HG02642 (cell line): ENCODE results near the gene IPO5.

ENCODE experiments used
- ATAC-seq: cut with Tn5 transposase; IDR thresholded peaks from one replicate; pipeline ENCODE4 v1.9.1; 2021; ENCODE audit warnings: mild to moderate bottlenecking; ENCODE audit not compliant: unreplicated experiment, poor library complexity

IPO5 gene

DNA sequence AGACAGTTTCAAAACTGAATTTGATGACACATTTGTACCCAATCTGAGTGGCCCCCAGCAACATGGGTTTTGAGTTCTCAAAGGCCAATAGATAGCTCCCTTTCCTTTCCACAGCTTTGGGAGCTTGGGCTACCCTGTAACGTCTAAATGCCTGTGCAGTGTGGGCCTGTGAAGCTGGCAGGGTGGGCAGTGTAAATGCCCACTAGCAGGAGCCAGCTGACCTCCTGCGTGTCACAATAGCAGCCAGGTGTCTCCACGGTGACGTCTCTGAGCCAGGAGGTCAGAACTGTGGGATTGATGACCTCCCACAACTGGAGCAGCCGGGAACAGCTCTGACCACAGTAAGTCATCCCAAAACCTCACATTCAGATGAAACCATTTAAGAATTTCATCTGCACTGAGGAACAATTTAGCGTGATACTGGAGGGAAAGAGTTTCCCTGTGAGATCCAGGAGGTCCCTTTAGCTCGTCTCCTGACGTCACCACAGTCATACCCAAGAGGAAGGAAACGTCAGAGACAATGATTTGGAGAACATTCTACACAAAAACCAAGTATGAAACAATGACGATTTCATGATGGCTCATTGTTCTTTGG is at the start of gene IPO5:
TSS of gene IPO5 (plus strand) at position 300 of the 595 bp plus-strand sequence. CDS start 23,022 bp downstream, outside the sequence.
- ATAC-seq = no peak

DNA sequence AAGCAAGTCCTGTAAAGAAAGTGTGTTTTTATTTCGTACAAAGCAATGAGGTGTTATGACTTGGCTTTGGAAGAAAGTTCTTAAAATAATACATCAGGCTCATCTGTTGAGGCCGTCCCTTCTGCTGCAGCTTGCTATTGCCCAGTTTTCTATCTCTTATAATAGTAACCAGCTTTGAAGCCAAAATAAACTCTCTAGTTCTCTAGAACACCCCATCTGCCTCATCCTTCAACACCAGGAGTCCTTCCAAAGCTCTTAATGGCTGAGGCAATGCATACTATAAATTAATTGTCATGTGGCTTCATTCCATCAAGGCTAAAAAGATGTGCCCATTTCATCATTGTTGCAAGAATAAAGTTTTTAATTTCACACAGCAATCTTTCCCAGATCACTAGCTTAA is 49.4 kb upstream of the IPO5 start:
- no peak for ATAC-seq

DNA sequence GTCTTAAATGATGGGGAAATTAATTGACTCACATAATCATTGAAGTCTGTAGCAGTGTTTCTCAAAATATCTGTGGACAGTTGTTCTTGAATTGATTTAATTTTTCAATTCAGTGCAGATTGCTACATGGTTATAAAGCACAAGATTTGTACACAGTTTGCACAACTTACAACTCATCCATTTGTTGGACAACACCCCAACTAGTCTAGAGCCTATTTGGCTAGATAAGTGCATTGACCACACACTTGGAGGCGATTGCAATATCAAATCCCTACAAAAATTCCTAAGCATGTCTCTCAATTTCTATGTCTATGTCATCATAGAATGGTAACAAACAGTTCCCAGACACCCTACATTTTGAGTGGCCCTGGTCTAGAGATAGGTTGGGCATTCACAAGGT is 48.0 kb upstream of the IPO5 start:
- no peak for ATAC-seq

DNA sequence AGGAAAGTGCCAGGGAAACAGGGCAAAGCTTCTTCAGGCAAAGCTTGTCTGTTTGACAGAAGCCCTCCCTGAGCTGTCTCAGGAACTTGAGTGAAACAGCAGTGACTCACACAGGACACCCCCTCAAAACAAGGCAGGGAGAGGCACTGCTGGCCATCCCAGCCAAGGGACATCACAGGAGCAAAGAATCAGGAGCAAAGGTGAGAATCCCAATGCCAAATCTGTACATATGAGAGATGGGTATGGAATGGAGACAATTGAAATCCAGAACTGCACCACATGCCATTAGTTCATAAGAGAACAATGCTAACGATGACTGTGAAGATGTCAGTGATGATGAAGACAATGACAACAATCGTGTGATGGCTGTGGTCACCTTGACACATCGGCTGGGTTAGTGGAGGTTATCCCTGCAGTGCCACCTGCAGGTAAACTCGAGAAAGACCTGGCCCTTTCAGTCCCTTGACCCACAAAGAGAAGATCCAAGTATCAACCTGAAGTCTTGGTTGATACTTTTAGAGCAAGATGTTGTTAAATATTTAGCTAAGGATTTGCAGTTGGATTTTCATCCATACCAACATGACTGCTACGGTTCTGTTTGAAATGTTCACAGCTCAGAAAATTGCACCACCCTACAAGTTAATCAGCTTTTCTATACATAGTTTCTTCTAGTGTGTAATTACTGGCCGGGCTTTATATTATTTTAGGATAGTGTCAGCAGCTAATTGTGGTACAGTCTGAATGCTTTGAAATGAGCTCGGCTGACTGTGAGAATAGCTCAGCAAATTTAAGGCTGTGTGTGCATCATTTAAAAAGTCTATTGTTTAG is 42.0 kb upstream of the IPO5 start:
- peak; percentile 64 for ATAC-seq

DNA sequence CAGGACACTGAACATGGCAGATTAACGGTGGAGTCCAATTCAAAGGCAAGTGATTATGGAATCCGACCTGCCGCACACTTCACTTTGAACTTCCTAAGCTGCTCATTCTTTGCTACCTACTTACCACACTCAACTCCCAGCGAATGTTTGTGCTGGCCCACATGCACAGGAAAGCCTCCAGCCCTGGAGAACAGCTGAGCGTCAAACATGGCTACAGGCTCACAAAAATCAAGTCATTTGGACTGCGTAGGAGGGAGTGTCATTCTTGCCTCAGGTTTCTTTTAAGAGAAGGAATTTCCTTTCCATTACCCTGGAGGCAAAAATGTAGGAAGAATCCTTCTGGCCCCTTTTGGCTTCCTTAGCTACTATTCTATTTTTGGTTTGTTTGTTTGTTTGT is 41.3 kb upstream of the IPO5 start:
- ATAC-seq = no peak

DNA sequence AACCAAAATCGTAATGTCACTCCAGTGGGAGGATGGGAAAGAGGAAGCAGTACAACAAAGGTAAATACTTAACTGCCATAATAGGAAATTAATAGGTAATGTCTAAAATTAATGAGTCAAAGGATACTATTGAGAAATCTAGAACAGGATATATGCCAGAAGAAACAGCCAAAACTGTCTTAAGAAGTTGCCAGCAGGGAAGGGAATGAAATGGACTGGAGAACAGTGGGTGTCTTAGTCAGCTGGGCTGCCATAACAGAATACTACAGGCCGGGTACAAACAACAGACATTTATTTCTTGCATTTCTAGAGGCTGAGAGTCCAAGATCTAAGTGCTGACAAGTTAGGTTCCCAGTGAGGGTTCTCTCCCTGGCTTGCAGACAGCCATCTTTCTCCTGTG is 40.3 kb upstream of the IPO5 start:
- ATAC-seq = no peak

DNA sequence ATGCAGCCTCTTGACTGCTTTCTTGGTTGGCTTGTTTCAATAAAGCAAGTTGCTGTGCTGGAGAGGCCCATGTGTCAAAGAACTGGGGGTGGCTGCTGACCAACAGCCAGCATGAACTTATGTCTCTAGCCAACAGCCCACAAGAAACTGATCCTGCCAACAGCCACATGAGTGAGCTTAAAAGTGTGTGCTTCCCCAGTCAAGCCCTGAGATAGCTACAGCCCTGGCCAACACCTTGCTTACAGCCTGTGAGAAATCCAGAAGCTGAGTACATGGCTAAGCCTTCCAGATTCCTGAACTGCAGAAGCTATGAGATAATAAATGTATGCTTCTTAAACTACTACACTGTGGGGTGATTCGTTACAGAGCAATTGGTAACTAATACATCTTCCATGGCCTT is 38.9 kb upstream of the IPO5 start:
- no peak for ATAC-seq

DNA sequence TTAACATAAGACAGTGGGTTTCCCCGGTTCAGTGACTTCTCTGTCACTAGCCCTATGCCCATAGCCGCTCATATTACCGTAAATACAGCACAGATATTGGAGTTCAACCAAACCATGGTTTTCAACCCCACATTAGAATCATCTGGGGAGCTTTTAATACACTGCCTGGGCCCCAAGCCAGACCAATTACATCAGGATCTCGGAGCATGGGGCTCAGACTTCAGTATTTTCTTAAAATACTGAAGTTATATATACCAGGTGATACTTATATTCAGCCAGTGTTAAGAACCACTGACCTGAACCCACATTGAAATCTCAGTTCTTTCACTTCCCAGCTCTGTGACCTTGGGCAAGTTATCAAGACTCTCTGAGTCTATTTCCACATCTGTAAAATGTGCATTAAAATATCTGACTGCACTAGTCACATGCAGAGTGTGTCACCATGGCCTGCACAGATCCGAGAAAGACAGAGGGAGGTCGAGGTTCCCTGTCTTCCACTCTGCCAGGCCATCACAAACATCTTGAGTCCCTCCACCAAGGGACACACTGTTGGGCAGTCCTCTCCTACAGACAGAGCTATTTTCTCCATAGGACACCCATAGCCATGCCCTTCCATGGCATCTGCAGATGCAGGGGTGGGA is 32.2 kb upstream of the IPO5 start:
- no peak for ATAC-seq

DNA sequence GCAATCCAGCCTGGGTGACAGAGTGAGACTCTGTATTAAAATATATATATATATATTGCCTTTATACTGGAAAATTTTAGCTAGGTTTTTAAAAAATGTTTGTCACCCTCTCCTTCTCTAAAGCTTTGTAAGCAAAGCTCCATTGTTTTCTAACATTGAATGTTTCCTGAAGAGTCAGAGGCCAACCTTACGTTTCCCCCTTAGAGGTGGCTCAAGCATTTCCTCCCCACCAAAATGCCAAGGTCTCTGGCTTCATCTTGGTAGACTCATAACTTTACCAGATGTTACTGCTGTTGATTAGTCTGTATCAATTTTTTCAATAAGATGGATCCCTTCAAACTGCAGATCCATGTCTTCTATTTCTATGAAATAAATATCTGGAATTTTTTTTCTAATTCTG is 25.2 kb upstream of the IPO5 start:
- ATAC-seq = no peak

DNA sequence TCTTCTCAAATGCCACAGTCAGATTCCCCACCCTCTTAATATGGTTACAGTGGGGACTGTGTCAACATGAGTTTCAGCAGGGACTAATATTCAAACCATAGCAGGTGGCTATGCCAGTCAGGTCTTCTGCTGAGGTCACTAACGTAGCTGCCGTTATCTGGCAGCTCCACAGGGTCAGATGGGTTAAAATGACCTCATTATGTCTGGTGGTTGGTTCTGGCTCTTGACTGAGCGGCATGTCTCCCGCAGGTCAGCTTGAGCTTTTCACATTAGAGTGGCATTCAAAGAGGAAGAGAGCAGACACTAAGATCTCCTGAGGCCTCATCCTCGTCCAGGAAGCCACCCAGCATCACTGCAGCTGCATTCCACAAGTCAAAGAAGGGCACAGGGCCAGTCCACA is 21.4 kb upstream of the IPO5 start:
- no peak for ATAC-seq

DNA sequence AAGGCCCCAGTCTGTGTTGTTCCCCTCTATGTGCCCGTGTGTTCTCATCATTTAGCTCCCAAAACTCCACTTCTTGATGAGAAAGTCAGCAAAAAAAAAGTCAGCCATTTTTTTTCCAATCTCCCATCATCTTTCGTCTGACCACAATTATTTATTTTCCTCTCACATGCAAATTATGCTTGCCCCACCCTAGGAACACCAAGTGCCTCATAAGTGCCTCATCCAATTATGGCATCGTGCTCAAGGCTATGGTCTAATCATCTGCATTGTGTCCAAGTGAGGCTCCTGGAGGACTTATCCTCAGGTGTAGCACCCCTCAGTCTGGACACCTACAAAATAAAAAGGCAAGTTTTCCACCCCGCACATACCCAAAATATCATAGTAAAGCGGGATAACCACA is 20.8 kb upstream of the IPO5 start:
- ATAC-seq = no peak

DNA sequence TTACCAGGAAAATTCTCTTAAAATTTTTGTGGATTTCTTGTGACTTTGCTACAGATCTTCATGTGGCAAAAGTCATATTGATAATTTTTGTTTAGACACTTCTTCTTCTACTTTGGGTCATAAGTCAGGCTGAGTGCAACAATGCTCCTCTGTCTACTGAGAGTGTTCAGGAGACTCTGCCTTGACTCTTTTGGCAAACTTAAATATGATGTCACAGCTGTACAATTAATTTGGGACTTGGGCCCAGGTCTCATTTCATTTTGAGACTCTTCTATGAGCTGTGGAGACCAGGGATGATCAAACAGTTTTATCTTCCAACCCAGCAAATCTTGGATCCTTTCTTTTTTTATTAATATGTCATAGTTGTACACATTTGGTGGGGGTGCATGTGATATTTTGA is 19.7 kb upstream of the IPO5 start:
- ATAC-seq = no peak

DNA sequence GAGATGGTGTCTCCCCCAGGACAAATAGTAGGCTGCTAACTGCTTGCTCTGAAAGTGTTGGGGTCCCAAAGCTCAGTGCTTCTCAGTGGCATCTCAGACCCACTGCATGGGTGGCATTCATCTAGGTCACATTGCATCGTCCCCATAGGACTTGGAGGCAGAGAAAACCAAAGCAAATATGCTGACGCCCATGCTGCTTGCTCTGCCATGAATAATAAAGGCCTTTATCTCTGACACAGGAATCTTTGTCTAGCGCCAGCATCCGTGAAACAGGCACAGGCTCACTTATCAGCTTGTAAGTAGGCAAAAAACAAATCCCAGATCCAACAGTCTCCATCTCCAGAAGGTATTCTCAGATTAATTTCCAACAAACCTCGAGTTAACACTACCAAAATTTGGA is 18.9 kb upstream of the IPO5 start:
- no peak for ATAC-seq

DNA sequence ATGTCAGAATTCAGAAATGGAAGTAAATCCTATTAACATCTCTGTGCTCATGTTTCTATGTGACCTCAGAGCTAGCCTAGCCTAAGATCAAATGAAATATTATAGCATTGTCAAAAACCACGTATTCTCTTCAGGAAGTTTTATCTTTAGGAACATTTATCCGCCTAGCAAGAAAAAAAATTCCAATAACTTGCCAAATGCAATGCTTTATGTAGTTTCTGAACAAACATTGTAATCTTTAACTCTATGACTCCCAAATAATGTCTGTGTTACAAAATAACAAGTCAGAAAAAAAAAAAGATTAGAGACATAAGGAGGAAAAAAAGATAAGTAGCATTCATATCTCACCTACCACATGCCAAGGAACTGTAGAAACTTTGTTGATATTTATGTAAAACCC is 18.4 kb upstream of the IPO5 start:
- ATAC-seq = no peak

DNA sequence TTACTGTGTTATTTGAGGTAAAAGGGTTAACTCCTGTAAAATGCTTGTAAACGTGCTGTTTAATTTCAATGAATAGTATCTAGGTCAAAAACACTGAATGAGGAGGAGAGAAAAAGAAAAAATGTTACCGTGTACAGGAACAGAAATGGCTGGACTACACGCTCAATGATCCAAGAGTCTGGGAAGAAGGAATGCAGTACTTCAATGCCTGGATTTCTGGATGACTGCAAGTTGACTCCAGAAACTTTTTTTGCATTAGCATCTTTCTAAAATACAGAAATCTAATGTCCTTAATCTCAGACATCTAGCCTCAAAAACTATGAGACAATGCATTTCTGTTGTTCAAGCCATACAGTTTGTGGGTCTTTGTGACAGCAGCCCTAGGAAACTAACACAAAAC is 17.4 kb upstream of the IPO5 start:
- ATAC-seq = no peak

DNA sequence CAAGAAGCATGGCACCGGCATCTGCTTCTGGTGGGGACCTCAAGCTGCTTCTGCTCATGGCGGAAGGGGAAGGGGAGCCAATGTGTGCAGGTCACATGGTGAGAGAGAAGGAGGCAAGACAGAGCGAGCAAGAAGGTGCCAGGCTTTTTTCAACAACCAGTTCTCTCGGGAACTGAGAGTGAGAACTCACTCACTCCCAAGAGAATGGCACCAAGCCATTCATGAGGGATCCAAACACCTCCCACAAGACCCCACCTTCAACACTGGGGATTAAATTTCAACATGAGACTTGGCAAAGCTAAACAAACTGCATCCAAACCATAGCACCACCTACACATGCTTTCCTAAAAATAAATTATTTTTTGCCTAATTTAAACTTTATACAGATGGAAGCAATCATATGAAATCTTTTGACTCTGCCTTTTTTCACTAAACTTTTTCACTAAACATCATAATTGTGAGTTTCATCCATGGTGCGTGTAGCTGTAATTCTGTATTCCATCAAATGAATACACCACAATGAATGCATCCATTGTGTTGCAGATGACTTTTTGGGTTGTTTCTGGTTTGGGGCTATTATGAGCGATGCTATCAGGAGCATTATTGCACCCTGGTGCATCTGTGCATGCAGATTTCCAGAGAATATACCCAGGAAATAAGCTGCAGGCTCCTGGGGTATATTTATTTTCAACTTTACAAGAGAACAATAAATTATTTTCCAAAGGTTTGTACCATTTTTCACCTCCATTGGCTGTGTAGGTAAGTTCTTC is 14.6 kb upstream of the IPO5 start:
- ATAC-seq = no peak

DNA sequence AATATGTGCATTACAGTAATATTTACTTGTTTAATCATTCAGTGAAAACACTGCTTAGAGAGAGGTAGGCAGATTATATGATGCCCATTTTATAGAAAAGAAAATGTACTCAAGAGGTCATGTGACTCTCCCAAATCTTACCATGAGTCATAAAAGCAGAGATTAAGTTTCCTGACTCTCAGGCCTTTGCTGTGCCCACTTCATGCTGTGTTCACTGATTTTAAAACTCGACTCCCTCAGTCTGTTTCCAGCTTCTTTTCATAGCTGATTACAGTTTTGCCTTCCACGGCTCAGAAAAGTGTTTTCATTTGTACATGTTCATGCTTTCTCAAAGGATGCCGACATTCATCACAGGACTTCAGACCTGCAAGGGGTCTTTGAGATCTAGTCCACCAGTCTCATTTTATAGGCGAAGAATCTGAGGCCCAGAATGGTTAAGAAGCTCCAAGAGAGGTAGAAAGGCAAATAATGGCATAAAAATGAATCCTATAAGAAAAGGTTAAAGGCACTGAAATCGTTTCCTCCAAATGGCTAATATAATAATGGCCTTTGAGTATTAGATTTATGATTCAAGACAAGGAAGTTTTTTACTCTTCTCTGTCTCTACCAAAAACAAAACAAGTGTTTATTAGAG is 9.0 kb upstream of the IPO5 start:
- no peak for ATAC-seq

DNA sequence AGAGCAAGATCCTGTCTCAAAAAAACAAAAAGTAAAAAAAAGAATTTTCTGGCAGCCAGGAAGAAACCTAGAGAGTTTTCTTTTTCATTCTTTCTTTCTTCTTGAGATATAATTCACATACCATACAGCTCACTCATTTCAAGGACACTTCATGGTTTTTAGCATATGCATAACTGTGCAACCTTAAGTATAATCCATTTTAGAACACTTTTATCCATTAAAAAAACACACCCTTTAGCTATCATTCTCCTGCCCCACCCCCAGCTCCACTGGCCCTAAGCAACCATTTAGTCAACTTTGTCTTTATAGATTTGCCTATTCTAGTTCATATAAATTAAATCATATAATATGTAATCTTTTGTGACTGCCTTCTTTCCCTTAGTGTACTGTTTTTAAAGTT is 8.1 kb upstream of the IPO5 start:
- no peak for ATAC-seq

DNA sequence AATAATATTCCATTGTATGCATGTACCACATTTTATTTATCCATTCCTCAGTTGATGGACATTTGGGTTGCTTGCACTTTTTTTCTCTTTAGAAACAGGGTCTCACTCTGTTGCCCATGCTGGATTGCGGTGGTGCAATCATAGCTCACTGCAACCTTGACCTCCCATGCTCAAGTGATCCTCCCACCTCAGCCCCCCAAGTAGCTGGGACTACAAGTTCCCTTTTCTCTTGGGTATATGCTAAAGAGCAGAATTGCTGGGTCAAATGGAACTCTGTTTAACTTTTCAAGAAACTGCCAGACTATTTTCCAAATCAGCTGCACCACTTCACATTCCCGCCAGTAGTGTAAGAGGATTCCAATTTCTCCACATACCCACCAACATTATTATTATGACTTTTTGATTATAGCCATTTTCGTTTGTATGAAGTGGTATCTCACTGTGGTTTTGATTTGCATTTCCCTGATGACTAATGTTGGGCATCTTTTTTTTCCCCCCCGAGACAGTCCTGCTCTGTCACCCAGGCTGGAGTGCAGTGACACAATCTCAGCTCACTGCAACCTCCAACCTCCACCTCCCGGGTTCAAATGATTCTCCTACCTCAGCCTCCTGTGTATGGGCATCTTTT is 7.6 kb upstream of the IPO5 start:
- ATAC-seq = peak; percentile 64

DNA sequence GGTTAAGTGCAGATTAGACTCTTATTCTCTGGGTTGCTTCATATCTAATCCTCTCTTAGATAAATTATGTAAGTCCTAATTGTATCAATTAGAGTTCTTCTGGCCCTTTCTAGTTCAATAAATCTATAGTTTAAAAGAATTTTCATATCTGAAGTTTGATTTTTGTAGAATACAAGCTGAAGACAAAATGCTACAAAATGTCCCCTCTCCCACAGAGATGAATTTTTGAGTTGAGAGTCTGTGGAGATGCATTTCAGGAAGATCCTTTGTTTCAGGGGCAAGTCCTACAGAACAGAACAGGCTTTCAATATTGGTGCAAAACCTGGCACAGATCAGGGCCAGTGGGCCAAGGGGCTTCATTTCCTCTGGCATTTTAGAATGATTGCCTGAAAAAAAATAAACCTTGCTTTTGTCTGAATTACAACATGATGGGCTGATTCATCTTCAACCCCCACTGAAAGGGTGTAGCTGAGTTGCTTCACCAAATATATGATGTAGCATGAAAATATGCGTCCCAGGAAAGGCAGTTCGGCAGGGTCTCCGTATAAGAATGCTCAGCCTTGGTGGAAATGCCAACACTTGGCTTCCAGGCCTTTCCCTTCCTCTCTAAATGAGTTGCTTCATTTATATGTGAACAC is 6.4 kb upstream of the IPO5 start:
- no peak for ATAC-seq
